ENCODE measurements around the gene CHRNG.
A peak's percentile ranks its signal among the peaks of the same experiment; 100 is the strongest.

CHRNG gene

DNA sequence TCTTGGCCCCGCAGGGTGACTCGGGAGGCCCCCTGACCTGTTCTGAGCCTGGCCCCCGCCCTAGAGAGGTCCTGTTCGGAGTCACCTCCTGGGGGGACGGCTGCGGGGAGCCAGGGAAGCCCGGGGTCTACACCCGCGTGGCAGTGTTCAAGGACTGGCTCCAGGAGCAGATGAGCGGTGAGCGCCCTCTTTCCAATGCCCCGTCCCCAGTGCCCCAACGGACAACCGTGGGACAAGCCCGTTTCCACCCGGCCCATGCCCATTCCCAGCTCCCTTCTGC is 16.1 kb upstream of the CHRNG start:
- no peak overlapping the region for H3K23ac ChIP-seq (ENCODE audit: low read length in 2 of 2)
- no peaks in the 10 kb centered on the region for H3K36me3 ChIP-seq (ENCODE audit: control insufficient read depth in 1 of 2, insufficient read depth in 2 of 2, low read depth in 1 of 2, low read length in 2 of 2)
- DNase-seq = no peak
- peak overlapping the region; percentile 74 for H3K4me2 ChIP-seq (ENCODE audit: low read length, poor library complexity, severe bottlenecking)
- no peak overlapping the region for H2BK120ac ChIP-seq (ENCODE audit: low read depth, low read length)
- no peak overlapping the region for H4K91ac ChIP-seq (ENCODE audit: low read length)
- H3K4me1 ChIP-seq (ENCODE audit: control insufficient read depth, insufficient read depth, low read depth, low read length) = peaks cover 20% of the 10 kb centered on the region
- no peak overlapping the region for H3K18ac ChIP-seq (ENCODE audit: low read depth in 1 of 2, low read length in 2 of 2)
- H2BK15ac ChIP-seq (ENCODE audit: low read depth, poor library complexity, severe bottlenecking) = no peak overlapping the region
- no peak overlapping the region for H2BK12ac ChIP-seq (ENCODE audit: low read length in 2 of 2)
- no peak overlapping the region for H3K14ac ChIP-seq (ENCODE audit: low read length in 2 of 2)
- H3K9me3 ChIP-seq (ENCODE audit: control insufficient read depth, low read length) = no peaks in the 10 kb centered on the region
- H3K9ac ChIP-seq (ENCODE audit: low read length) = no peak overlapping the region
- no peak overlapping the region for H4K8ac ChIP-seq (ENCODE audit: low read length)
- no peak overlapping the region for H3K4me3 ChIP-seq (ENCODE audit: insufficient read depth in 1 of 2, low read depth in 1 of 2, low read length in 2 of 2)
- no peak overlapping the region for H3K27ac ChIP-seq (ENCODE audit: low read length, poor library complexity, severe bottlenecking)
- H3K4ac ChIP-seq (ENCODE audit: low read depth in 1 of 2, low read length in 2 of 2) = no peak overlapping the region
- 38% methylated on average over 16 of the region's 16 CpGs for WGBS
- H2AFZ ChIP-seq (ENCODE audit: low read depth, low read length) = no peak overlapping the region
- H3K79me1 ChIP-seq (replicated peaks; ENCODE audit: low read length, poor library complexity, severe bottlenecking) = no peaks in the 10 kb centered on the region
- peaks cover 74 to 86% of the 10 kb centered on the region in 2 experiments for H3K27me3 ChIP-seq (ENCODE audit: control insufficient read depth in 1 of 2, insufficient read depth in 1 of 2, low read length in 2 of 2)
- no peak overlapping the region for H2BK5ac ChIP-seq (ENCODE audit: low read depth, low read length, poor library complexity, severe bottlenecking)
- H2AK5ac ChIP-seq (ENCODE audit: low read length, severe bottlenecking) = no peak overlapping the region

DNA sequence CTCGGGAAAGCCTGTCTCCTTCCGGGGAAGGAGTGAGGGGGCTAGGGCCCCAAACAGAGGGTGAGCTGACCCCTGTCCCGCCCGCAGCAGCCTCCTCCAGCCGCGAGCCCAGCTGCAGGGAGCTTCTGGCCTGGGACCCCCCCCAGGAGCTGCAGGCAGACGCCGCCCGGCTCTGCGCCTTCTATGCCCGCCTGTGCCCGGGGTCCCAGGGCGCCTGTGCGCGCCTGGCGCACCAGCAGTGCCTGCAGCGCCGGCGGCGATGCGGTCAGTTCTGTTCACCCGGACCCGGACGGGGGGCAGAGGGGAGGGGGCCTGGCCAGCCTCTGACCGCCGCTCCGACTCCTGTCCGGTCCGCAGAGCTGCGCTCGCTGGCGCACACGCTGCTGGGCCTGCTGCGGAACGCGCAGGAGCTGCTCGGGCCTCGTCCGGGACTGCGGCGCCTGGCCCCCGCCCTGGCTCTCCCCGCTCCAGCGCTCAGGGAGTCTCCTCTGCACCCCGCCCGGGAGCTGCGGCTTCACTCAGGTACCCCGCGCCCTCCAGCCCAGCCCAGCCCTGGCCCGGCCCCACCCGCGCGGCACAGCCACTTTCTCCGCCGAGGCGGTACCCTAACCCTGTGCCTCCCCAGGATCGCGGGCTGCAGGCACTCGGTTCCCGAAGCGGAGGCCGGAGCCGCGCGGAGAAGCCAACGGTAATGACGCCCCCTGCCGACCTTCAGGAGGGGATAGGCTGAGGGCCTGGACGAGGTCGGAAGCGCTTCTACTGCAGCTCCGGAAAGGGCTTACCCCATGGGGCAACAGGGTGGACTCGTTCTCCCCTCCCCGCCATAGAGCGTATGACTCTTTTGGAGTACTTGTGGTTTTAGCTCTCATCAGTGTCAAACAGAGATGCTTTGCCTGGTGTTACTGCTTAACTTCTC is 15.6 kb upstream of the CHRNG start:
- Histone ChIP-seq H3K9ac (ENCODE audit: low read length) (no peak overlapping the region), H3K79me1 (replicated peaks; ENCODE audit: low read length, poor library complexity, severe bottlenecking) (no peaks in the 10 kb centered on the region), H3K23ac (ENCODE audit: low read length in 2 of 2) (no peak overlapping the region), H4K91ac (ENCODE audit: low read length) (no peak overlapping the region), H2BK15ac (ENCODE audit: low read depth, poor library complexity, severe bottlenecking) (no peak overlapping the region), H3K27me3 (ENCODE audit: control insufficient read depth in 1 of 2, insufficient read depth in 1 of 2, low read length in 2 of 2) (peaks cover 71 to 86% of the 10 kb centered on the region in 2 experiments), H3K4me3 (ENCODE audit: insufficient read depth in 1 of 2, low read depth in 1 of 2, low read length in 2 of 2) (no peak overlapping the region), H3K4ac (ENCODE audit: low read depth in 1 of 2, low read length in 2 of 2) (no peak overlapping the region), H2AFZ (ENCODE audit: low read depth, low read length) (peak overlapping the region; percentile 57), H2AK5ac (ENCODE audit: low read length, severe bottlenecking) (no peak overlapping the region), H3K36me3 (ENCODE audit: control insufficient read depth in 1 of 2, insufficient read depth in 2 of 2, low read depth in 1 of 2, low read length in 2 of 2) (no peaks in the 10 kb centered on the region), H2BK5ac (ENCODE audit: low read depth, low read length, poor library complexity, severe bottlenecking) (no peak overlapping the region), H2BK120ac (ENCODE audit: low read depth, low read length) (no peak overlapping the region), H3K9me3 (ENCODE audit: control insufficient read depth, low read length) (no peaks in the 10 kb centered on the region), H4K8ac (ENCODE audit: low read length) (no peak overlapping the region), H3K4me1 (ENCODE audit: control insufficient read depth, insufficient read depth, low read depth, low read length) (peaks cover 20% of the 10 kb centered on the region), H3K4me2 (ENCODE audit: low read length, poor library complexity, severe bottlenecking) (peak overlapping the region; percentile 74), H3K18ac (ENCODE audit: low read depth in 1 of 2, low read length in 2 of 2) (no peak overlapping the region), H3K14ac (ENCODE audit: low read length in 2 of 2) (no peak overlapping the region), H2BK12ac (ENCODE audit: low read length in 2 of 2) (no peak overlapping the region), H3K27ac (ENCODE audit: low read length, poor library complexity, severe bottlenecking) (no peak overlapping the region)
- DNase-seq = peak; percentile 35
- 2% methylated on average over 69 of the region's 75 CpGs for WGBS

DNA sequence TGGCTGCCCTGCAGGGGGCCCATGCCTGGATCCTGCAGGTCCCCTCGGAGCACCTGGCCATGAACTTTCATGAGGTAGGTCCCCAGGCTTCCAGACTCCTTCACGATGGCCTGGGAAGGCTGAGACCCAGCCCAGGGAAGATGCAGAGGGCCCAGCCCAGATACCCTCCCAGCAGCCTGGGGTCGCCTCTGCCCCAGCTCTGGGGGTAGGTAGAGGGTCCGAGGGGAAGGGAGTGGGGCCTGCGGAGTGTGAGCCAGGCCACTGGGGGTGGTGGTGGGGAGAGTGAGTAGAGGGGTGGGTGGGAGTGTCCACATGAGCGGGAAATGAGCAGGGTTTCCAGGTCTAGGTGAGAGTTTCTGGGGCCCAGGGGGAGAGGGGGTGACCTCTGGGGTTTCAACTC is 14.7 kb upstream of the CHRNG start:
- Histone ChIP-seq H3K4me2 (ENCODE audit: low read length, poor library complexity, severe bottlenecking) (no peak overlapping the region), H3K4ac (ENCODE audit: low read depth in 1 of 2, low read length in 2 of 2) (no peak overlapping the region), H2AFZ (ENCODE audit: low read depth, low read length) (no peak overlapping the region), H3K14ac (ENCODE audit: low read length in 2 of 2) (no peak overlapping the region), H3K23ac (ENCODE audit: low read length in 2 of 2) (no peak overlapping the region), H3K4me3 (ENCODE audit: insufficient read depth in 1 of 2, low read depth in 1 of 2, low read length in 2 of 2) (no peak overlapping the region), H3K79me1 (replicated peaks; ENCODE audit: low read length, poor library complexity, severe bottlenecking) (no peaks in the 10 kb centered on the region), H3K4me1 (ENCODE audit: control insufficient read depth, insufficient read depth, low read depth, low read length) (peaks cover 20% of the 10 kb centered on the region), H3K9me3 (ENCODE audit: control insufficient read depth, low read length) (no peaks in the 10 kb centered on the region), H2AK5ac (ENCODE audit: low read length, severe bottlenecking) (no peak overlapping the region), H3K18ac (ENCODE audit: low read depth in 1 of 2, low read length in 2 of 2) (no peak overlapping the region), H2BK12ac (ENCODE audit: low read length in 2 of 2) (no peak overlapping the region), H2BK120ac (ENCODE audit: low read depth, low read length) (no peak overlapping the region), H3K36me3 (ENCODE audit: control insufficient read depth in 1 of 2, insufficient read depth in 2 of 2, low read depth in 1 of 2, low read length in 2 of 2) (no peaks in the 10 kb centered on the region), H3K27me3 (ENCODE audit: control insufficient read depth in 1 of 2, insufficient read depth in 1 of 2, low read length in 2 of 2) (peaks cover 63 to 86% of the 10 kb centered on the region in 2 experiments), H2BK5ac (ENCODE audit: low read depth, low read length, poor library complexity, severe bottlenecking) (no peak overlapping the region), H3K27ac (ENCODE audit: low read length, poor library complexity, severe bottlenecking) (no peak overlapping the region), H4K91ac (ENCODE audit: low read length) (no peak overlapping the region), H4K8ac (ENCODE audit: low read length) (no peak overlapping the region), H2BK15ac (ENCODE audit: low read depth, poor library complexity, severe bottlenecking) (no peak overlapping the region), H3K9ac (ENCODE audit: low read length) (no peak overlapping the region)
- no peak for DNase-seq
- 83% methylated on average over 5 of the region's 6 CpGs for WGBS

DNA sequence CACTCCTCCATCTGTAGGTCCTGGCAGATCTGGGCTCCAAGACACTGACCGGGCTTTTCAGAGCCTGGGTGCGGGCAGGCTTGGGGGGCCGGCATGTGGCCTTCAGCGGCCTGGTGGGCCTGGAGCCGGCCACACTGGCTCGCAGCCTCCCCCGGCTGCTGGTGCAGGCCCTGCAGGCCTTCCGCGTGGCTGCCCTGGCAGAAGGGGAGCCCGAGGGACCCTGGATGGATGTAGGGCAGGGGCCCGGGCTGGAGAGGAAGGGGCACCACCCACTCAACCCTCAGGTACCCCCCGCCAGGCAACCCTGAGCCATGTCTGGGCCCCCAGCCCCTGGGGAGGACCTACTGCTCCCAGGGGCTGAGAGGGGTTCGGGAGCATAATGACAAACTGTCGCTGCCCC is 14.3 kb upstream of the CHRNG start:
- Histone ChIP-seq H3K9ac (ENCODE audit: low read length) (no peak overlapping the region), H3K14ac (ENCODE audit: low read length in 2 of 2) (no peak overlapping the region), H3K36me3 (ENCODE audit: control insufficient read depth in 1 of 2, insufficient read depth in 2 of 2, low read depth in 1 of 2, low read length in 2 of 2) (no peaks in the 10 kb centered on the region), H2BK12ac (ENCODE audit: low read length in 2 of 2) (no peak overlapping the region), H2BK120ac (ENCODE audit: low read depth, low read length) (no peak overlapping the region), H3K27ac (ENCODE audit: low read length, poor library complexity, severe bottlenecking) (no peak overlapping the region), H3K4me3 (ENCODE audit: insufficient read depth in 1 of 2, low read depth in 1 of 2, low read length in 2 of 2) (no peak overlapping the region), H3K4ac (ENCODE audit: low read depth in 1 of 2, low read length in 2 of 2) (no peak overlapping the region), H4K91ac (ENCODE audit: low read length) (no peak overlapping the region), H2BK15ac (ENCODE audit: low read depth, poor library complexity, severe bottlenecking) (no peak overlapping the region), H4K8ac (ENCODE audit: low read length) (no peak overlapping the region), H2AFZ (ENCODE audit: low read depth, low read length) (no peak overlapping the region), H3K18ac (ENCODE audit: low read depth in 1 of 2, low read length in 2 of 2) (no peak overlapping the region), H3K9me3 (ENCODE audit: control insufficient read depth, low read length) (no peaks in the 10 kb centered on the region), H3K4me2 (ENCODE audit: low read length, poor library complexity, severe bottlenecking) (no peak overlapping the region), H3K79me1 (replicated peaks; ENCODE audit: low read length, poor library complexity, severe bottlenecking) (no peaks in the 10 kb centered on the region), H3K23ac (ENCODE audit: low read length in 2 of 2) (no peak overlapping the region), H2BK5ac (ENCODE audit: low read depth, low read length, poor library complexity, severe bottlenecking) (no peak overlapping the region), H2AK5ac (ENCODE audit: low read length, severe bottlenecking) (no peak overlapping the region), H3K4me1 (ENCODE audit: control insufficient read depth, insufficient read depth, low read depth, low read length) (peaks cover 20% of the 10 kb centered on the region), H3K27me3 (ENCODE audit: control insufficient read depth in 1 of 2, insufficient read depth in 1 of 2, low read length in 2 of 2) (peaks cover 59 to 87% of the 10 kb centered on the region in 2 experiments)
- WGBS = 83% methylated on average over 12 of the region's 14 CpGs
- DNase-seq = no peak

All from mesenchymal stem cell (in vitro differentiated cells and primary cell).